NB4 (cell line): ENCODE results near the gene AGFG1.

Experiments
- DNase-seq: peaks from one replicate; pipeline ENCODE4 v3.0.0; 2010; ENCODE audit warnings: low read depth
- H3K4me3 ChIP-seq: one replicate; pipeline ENCODE4 v1.5.1; 2011; ENCODE audit warnings: mild to moderate bottlenecking, low read depth, low read length, moderate library complexity
- MYC ChIP-seq: IDR thresholded peaks from 2 replicates; pipeline ENCODE4 v1.6.1; 2011; ENCODE audit warnings: low read depth, low read length
- POLR2A ChIP-seq: IDR thresholded peaks from 2 replicates; pipeline ENCODE4 v1.6.1; 2011; ENCODE audit warnings: mild to moderate bottlenecking; ENCODE audit not compliant: insufficient read length; ENCODE audit errors: extremely low read depth
- TF ChIP-seq, protein P1 (sequence below): IDR thresholded peaks from 2 replicates; pipeline ENCODE4 v1.6.1; 2011; ENCODE audit warnings: low read depth, low read length
- TF ChIP-seq, protein P2 (sequence below): IDR thresholded peaks from one replicate; pipeline ENCODE4 v1.5.1; 2012; ENCODE audit warnings: low read depth, low read length

The AGFG1 gene

DNA sequence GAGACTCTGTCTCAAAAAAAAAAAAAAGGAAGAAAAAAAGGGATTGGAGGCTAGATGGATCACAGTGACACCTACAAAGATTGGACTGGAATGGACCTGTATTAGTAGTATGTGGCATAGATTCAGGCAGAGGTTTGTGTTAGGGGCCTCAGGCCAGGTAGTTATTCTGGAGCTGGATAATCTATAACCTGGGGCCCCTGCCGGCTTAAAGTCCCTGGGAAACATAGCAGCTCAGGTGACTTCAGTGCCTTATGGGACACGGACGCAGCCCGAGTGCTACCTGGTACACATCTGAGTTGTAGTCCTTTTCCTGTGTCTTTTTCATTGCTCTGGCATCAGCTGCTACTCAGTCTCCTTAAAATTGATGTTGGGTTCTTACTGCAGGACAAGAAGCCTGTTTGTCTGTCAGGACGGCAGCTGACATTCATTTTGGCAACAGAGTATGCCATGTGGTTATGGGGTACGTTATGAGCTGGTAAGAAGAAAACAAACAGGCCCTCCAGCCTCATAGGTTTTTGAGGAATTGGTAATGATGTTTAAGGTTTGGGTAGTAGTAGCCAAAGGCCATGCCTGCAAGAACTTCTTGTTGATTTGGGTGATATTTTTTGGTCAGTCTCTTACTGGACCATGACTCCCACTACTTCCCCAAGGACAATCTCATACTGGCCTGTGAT is 27.8 kb downstream of the AGFG1 start:
- no peak for DNase-seq
- no peak overlapping the region for H3K4me3 ChIP-seq
- TF ChIP-seq POLR2A: no peak
- TF ChIP-seq, protein P1, sequence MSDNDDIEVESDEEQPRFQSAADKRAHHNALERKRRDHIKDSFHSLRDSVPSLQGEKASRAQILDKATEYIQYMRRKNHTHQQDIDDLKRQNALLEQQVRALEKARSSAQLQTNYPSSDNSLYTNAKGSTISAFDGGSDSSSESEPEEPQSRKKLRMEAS: no peak
- TF ChIP-seq, protein P2, sequence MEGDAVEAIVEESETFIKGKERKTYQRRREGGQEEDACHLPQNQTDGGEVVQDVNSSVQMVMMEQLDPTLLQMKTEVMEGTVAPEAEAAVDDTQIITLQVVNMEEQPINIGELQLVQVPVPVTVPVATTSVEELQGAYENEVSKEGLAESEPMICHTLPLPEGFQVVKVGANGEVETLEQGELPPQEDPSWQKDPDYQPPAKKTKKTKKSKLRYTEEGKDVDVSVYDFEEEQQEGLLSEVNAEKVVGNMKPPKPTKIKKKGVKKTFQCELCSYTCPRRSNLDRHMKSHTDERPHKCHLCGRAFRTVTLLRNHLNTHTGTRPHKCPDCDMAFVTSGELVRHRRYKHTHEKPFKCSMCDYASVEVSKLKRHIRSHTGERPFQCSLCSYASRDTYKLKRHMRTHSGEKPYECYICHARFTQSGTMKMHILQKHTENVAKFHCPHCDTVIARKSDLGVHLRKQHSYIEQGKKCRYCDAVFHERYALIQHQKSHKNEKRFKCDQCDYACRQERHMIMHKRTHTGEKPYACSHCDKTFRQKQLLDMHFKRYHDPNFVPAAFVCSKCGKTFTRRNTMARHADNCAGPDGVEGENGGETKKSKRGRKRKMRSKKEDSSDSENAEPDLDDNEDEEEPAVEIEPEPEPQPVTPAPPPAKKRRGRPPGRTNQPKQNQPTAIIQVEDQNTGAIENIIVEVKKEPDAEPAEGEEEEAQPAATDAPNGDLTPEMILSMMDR: no peak
- no peak for TF ChIP-seq MYC

DNA sequence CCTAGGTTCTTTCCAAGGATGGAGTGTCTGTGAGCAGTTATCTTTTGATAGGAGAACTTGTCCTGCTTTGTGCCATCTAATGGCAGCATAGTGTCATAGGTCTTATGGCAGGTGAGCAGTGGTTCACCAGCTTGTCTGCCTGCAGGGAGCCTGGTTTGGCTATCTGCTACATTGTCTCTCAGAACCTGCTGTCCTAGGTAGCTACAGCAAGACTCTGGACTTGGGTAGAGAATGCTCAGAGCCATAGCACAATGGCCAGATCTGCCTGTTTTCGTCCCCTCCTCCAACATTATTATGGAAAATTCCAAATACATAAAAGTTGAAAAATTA is 28.3 kb downstream of the AGFG1 start:
- DNase-seq: no peak
- no peak overlapping the region for H3K4me3 ChIP-seq
- TF ChIP-seq, protein P1: no peak
- no peak for TF ChIP-seq MYC
- TF ChIP-seq POLR2A: no peak
- TF ChIP-seq, protein P2: no peak

DNA sequence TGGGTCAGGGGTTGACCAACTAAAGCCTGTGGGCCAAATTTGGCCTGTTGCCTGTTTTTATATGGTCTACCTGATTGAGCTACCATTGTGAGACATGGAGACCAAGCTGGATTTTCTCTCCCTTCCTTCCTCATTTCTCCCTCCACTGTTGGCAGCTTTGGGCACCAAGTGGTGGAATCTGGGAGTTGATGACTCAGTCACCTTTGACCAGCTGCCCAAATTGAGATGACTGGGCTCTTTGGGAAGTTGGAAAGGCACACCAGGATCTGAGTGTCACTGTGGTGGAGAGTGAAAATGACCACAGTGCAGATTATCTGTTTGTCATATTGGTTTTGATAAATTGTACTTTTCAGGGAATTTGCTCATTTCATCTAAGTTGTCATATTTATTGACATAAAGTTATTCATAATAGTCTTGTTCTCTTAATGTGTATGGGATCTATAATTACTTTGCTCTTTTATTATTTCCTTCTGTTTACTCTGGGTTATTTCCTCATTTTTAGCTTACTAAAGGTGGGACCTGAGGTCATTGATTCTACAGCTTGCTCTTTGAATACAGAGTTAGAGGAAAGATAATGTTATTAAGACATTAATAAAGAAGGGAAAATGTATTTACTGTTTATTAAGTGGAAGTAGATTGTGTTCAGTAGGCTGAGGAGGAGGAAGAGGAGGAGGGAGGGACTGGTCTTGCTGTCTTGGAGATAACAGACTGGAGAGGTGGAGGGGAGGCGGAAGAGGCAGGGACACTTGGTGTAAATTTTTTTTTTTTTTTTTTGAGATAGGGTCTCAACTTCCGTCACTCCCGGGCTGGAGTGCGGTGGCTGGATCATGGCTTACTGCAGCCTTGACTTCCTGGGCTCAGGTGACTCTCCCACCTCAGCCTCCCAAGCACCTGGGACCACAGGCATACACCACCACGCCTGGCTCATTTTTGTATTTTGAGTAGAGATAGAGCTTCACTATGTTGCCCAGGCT is 31.8 kb downstream of the AGFG1 start:
- no peak overlapping the region for H3K4me3 ChIP-seq
- TF ChIP-seq, protein P2: no peak
- TF ChIP-seq POLR2A (no peak), MYC (no peak)
- TF ChIP-seq, protein P1: no peak

DNA sequence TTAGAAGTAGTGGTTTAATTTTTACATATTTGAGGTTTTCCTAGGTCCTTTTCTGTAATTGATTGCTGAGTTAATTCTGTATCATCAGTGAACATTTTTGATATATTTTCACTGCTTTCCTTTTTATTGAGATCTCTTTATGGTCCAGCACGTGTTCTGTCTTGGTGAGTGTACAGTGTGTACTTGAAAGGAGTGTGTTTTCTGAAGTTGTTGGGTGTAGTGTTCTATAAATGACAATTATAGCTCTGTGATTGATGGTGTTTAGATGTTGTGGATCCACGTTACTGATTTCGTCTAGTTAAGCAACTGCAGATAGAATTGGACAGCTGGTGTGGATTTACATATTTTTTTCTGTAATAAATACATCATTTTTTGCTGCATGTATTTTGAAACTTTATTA is 32.7 kb downstream of the AGFG1 start:
- no peak overlapping the region for H3K4me3 ChIP-seq
- no peak for TF ChIP-seq POLR2A
- TF ChIP-seq, protein P2: no peak
- TF ChIP-seq MYC: no peak
- TF ChIP-seq, protein P1: no peak
- no peak for DNase-seq

More for the DNA sequence above, 31.8 kb downstream of the AGFG1 start:
- DNase-seq: peak; percentile 36

DNA sequence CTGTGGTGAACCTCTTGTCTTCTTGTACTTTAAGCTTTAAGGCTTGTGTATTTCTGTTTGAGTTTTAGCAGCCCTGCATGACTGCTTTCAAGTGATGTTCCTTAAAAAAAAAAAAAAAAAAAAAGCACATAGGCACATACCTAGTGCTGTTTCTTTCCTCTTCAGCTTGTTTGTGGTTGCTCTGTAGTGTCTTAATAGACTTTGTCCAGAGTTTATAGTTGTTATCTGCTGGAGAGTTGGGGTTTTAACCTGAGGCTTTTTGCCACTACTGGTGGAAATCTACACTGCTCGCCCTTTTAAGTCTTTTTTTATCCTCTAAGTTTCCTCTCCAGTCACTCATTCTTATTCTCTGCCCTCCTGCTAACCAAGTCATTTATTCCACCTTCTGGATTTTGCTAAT is 34.5 kb downstream of the AGFG1 start:
- TF ChIP-seq, protein P1: no peak
- TF ChIP-seq POLR2A (no peak), MYC (no peak)
- TF ChIP-seq, protein P2: no peak
- no peak overlapping the region for H3K4me3 ChIP-seq
- DNase-seq: no peak
